B cell (primary cell): ENCODE measurements around the gene SCARB1.

Experiments
- EZH2 ChIP-seq: IDR thresholded peaks from 2 replicates; pipeline ENCODE4 v1.6.1; 2012; ENCODE audit warnings: borderline replicate concordance, low read depth, mild to moderate bottlenecking, moderate library complexity, low read length; ENCODE audit not compliant: insufficient read depth, poor library complexity, severe bottlenecking
- TF ChIP-seq, protein P1 (sequence below): fragments of 200-600 bp; IDR thresholded peaks from one replicate; pipeline ENCODE4 v1.8.0; 2022; ENCODE audit warnings: antibody characterized with exemption, mild to moderate bottlenecking

DNA sequence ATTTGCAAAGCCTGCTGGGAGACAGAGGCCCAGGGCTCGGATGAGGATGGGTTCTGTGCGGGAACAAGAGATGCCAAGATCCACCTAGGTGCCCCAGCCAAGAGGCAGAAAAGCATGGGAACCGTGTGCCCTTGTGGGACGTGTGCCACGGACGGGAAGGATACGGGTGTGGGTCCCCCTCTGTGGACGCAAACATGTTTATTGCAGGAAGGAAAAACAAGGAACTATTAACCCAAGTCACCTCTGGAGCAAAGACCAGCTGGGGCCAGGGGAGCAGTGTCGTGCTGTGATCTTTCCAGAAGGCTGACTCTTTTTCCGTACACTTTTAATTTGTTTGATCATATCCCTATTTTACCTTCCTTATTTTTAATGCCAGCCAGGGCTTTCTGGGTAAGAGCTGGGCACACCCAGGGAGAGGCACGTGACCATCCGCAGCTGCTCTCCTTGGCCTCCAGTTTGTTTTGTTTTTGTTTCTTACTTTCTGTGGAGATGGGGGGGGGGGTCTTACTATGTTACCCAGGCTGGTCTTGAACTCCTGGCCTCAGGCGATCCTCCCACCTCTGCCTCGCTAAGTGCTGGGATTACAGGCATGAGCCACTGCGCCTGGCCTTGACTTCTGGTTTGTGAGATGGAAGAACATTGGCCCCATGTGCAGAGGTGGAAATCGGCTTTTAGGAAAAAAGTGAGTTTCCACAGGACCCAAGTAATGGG lies 20.7 kb downstream of the SCARB1 start:
- TF ChIP-seq, protein P1, sequence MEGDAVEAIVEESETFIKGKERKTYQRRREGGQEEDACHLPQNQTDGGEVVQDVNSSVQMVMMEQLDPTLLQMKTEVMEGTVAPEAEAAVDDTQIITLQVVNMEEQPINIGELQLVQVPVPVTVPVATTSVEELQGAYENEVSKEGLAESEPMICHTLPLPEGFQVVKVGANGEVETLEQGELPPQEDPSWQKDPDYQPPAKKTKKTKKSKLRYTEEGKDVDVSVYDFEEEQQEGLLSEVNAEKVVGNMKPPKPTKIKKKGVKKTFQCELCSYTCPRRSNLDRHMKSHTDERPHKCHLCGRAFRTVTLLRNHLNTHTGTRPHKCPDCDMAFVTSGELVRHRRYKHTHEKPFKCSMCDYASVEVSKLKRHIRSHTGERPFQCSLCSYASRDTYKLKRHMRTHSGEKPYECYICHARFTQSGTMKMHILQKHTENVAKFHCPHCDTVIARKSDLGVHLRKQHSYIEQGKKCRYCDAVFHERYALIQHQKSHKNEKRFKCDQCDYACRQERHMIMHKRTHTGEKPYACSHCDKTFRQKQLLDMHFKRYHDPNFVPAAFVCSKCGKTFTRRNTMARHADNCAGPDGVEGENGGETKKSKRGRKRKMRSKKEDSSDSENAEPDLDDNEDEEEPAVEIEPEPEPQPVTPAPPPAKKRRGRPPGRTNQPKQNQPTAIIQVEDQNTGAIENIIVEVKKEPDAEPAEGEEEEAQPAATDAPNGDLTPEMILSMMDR, result no peak
- no peak for TF ChIP-seq EZH2
